ENCODE data around the gene GPR146. TPM values are rescaled to one million over a fixed set of nuclear protein-coding genes. Genes with fewer than 3 reads are reported as not detected.

The GPR146 gene
- total and polyA plus RNA-seq, 9 of the 15 experiments (the other 6 are each of a cell fraction or from before 2014, with no cell fraction given): 0.22 to 3.6 (median 0.64) TPM; not detected in 2

DNA sequence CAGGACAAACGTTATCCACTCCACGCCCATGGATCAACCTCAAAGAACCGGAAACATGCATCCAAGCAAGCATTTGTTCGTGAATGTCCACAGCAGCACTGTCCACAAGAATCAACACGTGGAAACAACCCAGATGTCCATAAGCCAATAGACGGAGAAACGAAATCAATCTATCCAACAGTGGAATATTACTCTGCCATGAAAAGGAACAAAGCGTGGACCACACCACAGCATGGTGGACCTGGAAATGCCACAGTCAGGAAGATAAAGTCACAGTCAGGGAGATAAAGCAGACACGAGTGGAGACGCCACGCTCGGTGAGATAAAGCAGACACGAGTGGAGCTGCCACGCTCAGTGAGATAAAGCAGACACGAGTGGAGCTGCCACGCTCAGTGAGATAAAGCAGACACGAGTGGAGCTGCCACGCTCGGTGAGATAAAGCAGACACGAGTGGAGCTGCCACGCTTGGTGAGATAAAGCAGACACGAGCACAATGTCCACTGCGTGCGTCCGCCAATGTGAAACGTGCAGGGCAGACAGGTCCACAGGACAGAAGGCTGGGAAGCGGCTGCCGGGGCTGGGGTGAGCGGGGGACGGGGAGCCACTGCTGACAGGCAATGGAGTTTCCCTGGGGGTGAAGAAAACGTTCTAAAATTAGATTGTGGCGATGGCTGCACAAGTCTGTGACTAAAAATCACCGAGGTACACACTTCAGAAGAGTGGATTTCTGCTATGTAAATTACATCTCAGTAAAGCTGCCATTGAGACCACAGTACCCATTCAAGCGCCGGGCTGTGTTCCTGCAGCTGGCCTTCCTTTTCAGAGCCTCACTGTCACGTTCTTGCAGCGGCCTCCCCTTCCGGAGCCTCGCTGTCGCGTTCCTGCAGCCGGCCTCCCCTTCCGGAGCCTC is 54.2 kb downstream of the GPR146 start (continued):
- TF ChIP-seq, protein P1, sequence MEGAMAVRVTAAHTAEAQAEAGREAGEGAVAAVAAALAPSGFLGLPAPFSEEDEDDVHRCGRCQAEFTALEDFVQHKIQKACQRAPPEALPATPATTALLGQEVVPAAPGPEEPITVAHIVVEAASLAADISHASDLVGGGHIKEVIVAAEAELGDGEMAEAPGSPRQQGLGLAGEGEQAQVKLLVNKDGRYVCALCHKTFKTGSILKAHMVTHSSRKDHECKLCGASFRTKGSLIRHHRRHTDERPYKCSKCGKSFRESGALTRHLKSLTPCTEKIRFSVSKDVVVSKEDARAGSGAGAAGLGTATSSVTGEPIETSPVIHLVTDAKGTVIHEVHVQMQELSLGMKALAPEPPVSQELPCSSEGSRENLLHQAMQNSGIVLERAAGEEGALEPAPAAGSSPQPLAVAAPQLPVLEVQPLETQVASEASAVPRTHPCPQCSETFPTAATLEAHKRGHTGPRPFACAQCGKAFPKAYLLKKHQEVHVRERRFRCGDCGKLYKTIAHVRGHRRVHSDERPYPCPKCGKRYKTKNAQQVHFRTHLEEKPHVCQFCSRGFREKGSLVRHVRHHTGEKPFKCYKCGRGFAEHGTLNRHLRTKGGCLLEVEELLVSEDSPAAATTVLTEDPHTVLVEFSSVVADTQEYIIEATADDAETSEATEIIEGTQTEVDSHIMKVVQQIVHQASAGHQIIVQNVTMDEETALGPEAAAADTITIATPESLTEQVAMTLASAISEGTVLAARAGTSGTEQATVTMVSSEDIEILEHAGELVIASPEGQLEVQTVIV (CRISPR knock-in tag; IDR thresholded peaks at IDR 0.05; ENCODE audit: borderline replicate concordance): no peak
- no peak for TF ChIP-seq RAD21 (CRISPR knock-in tag; conservative IDR thresholded peaks at IDR 0.05 in 1 of 2, IDR thresholded peaks at IDR 0.05 in 1 of 2)
- no peak for TF ChIP-seq CHCHD3 (CRISPR knock-in tag; IDR thresholded peaks at IDR 0.05)
- TF ChIP-seq JUND (IDR thresholded peaks at IDR 0.05; ENCODE audit: borderline replicate concordance, low read depth, low read length): no peak
- TF ChIP-seq JUND (tag; IDR thresholded peaks at IDR 0.05; ENCODE audit: borderline replicate concordance, low read depth, low read length): no peak
- TF ChIP-seq PTRF (tag; IDR thresholded peaks at IDR 0.05): no peak
- TF ChIP-seq, protein P2, sequence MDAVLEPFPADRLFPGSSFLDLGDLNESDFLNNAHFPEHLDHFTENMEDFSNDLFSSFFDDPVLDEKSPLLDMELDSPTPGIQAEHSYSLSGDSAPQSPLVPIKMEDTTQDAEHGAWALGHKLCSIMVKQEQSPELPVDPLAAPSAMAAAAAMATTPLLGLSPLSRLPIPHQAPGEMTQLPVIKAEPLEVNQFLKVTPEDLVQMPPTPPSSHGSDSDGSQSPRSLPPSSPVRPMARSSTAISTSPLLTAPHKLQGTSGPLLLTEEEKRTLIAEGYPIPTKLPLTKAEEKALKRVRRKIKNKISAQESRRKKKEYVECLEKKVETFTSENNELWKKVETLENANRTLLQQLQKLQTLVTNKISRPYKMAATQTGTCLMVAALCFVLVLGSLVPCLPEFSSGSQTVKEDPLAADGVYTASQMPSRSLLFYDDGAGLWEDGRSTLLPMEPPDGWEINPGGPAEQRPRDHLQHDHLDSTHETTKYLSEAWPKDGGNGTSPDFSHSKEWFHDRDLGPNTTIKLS (IDR thresholded peaks at IDR 0.05; ENCODE audit: borderline replicate concordance, low read depth): no peak
- TF ChIP-seq ZNF184 (CRISPR knock-in tag; IDR thresholded peaks at IDR 0.05): no peak
- TF ChIP-seq ZNF311 (CRISPR knock-in tag; IDR thresholded peaks at IDR 0.05): no peak
- no peak for TF ChIP-seq ZNF76 (CRISPR knock-in tag; IDR thresholded peaks at IDR 0.05; ENCODE audit: borderline replicate concordance)
- no peak for TF ChIP-seq LEF1 (IDR thresholded peaks at IDR 0.05)
- peak; percentile 64 for TF ChIP-seq BCOR (IDR thresholded peaks at IDR 0.05)
- TF ChIP-seq SMARCA4 (IDR thresholded peaks at IDR 0.05): no peak
- TF ChIP-seq ZBTB12 (CRISPR knock-in tag; IDR thresholded peaks at IDR 0.05): no peak
